UCSD-AML1 (cell line): Measurements from ENCODE around the gene FZR1.

ENCODE experiments used
- DNase-seq: peaks from one replicate; lab custom pipeline; 2025; ENCODE audit not compliant: unreplicated experiment; lab: John Stamatoyannopoulos, UW

Gene FZR1

GRCh38 chr19:3471954-3472655 lies 34.0 kb upstream of the FZR1 start:
- peak; percentile 41 for DNase-seq

GRCh38 chr19:3474010-3474409 lies 32.1 kb upstream of the FZR1 start:
- no peak for DNase-seq

GRCh38 chr19:3474614-3475013 lies 31.5 kb upstream of the FZR1 start:
- no peak for DNase-seq

GRCh38 chr19:3475449-3475848 lies 30.7 kb upstream of the FZR1 start:
- no peak for DNase-seq

GRCh38 chr19:3476830-3477229 lies 29.3 kb upstream of the FZR1 start:
- no peak for DNase-seq

GRCh38 chr19:3477506-3477905 lies 28.6 kb upstream of the FZR1 start:
- DNase-seq, result no peak

GRCh38 chr19:3477951-3478350 lies 28.2 kb upstream of the FZR1 start:
- no peak for DNase-seq

- peak; percentile 86 for DNase-seq
Measured at GRCh38 chr19:3478409-3479176, 27.5 kb upstream of the FZR1 start.

GRCh38 chr19:3479177-3479833 lies 26.8 kb upstream of the FZR1 start:
- DNase-seq, result peak; percentile 86

GRCh38 chr19:3479834-3480215 lies 26.3 kb upstream of the FZR1 start:
- DNase-seq, result no peak

- no peak for DNase-seq
Measured at GRCh38 chr19:3480383-3481091, 25.6 kb upstream of the FZR1 start, which contains the start of gene SMIM24. Gene SMIM24, minus strand, starts transcription at chr19:3480525. Its CDS starts 62 bp downstream, at chr19:3480463.

- DNase-seq, result no peak
Measured at GRCh38 chr19:3481241-3482090, 24.6 kb upstream of the FZR1 start.

- DNase-seq, result no peak
Measured at GRCh38 chr19:3482507-3483225, 23.4 kb upstream of the FZR1 start.

GRCh38 chr19:3483226-3483628 lies 22.9 kb upstream of the FZR1 start, which contains the start of gene SMIM44:
Gene SMIM44, minus strand, starts transcription at chr19:3483441. Its CDS starts 38 bp downstream, at chr19:3483403.
- DNase-seq, result no peak

GRCh38 chr19:3491396-3492119 lies 14.6 kb upstream of the FZR1 start:
- no peak for DNase-seq

GRCh38 chr19:3492131-3492839 lies 13.8 kb upstream of the FZR1 start:
- no peak for DNase-seq

- DNase-seq, result no peak
Measured at GRCh38 chr19:3492919-3493318, 13.2 kb upstream of the FZR1 start.

GRCh38 chr19:3493651-3494050 lies 12.5 kb upstream of the FZR1 start:
- DNase-seq, result no peak
